Pericardium fibroblast (primary cell): ENCODE measurements around the gene ST6GALNAC4. TPM values are rescaled to one million over a fixed set of nuclear protein-coding genes. Genes with fewer than 3 reads are reported as not detected.

ENCODE experiments used
- total RNA-seq: library from RNA; depleted of rRNA; stranded (reverse); fragments of >200 nt; gene quantifications from 2 replicates; pipeline ENCODE4 v1.2.3, GENCODE V29; 2015

The ST6GALNAC4 gene, protein sequence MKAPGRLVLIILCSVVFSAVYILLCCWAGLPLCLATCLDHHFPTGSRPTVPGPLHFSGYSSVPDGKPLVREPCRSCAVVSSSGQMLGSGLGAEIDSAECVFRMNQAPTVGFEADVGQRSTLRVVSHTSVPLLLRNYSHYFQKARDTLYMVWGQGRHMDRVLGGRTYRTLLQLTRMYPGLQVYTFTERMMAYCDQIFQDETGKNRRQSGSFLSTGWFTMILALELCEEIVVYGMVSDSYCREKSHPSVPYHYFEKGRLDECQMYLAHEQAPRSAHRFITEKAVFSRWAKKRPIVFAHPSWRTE
- total RNA-seq = 47.5 and 59.7 TPM in 2 replicates

GRCh38 chr9:127916720-127917581, at the start of gene ST6GALNAC4:
Gene ST6GALNAC4 (minus strand): TSS chr9:127917041. CDS start chr9:127916419, 622 bp downstream.

DNA sequence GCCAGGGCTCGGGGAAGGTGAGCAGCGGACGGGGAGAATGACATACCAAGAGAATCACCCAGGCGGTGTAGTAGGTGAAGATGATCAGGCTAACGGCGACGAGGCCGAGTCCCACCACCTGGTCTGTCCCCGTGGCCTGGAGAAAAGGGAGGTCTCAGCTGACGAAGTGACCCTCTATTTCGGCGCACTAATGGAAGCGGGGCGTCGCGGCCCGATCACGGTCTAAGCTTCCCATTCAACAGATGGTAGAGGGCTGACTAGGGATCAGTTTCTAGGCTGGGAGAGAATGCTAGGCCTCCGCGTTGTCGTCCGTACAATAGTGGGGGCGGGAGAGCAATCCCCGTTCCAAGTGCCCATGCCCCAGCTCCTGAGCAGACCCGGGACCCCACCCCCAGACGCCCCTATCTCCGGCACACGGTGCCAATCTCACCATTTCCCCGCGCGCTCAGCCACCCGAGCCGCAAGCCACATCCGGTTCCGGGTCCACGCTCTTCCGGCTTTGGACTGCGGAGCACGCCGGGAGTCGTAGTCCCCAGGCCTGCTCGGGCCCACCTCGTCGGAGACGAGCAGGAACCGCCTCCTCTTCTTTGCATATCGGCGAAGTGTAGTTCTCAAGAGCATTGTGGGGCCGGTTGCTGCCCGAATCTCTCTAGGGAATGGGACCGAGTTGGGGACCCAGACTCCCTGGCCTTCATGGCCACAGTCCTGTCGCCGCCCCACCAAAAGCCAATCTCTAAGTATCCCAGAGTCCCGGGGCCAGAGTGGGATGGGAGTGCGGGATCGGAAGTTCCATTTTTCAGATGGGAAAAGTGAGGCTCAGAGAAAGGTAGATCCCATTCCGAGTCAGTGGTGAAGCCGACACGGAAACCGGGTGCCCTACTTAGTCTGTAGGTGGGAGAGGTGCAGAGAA, 20.8 kb upstream of the ST6GALNAC4 start, which contains the start of gene DPM2:
Gene DPM2, minus strand, starts transcription at position 467 of the 910 bp plus-strand sequence. Its CDS starts 34 bp downstream, at position 433.

DNA sequence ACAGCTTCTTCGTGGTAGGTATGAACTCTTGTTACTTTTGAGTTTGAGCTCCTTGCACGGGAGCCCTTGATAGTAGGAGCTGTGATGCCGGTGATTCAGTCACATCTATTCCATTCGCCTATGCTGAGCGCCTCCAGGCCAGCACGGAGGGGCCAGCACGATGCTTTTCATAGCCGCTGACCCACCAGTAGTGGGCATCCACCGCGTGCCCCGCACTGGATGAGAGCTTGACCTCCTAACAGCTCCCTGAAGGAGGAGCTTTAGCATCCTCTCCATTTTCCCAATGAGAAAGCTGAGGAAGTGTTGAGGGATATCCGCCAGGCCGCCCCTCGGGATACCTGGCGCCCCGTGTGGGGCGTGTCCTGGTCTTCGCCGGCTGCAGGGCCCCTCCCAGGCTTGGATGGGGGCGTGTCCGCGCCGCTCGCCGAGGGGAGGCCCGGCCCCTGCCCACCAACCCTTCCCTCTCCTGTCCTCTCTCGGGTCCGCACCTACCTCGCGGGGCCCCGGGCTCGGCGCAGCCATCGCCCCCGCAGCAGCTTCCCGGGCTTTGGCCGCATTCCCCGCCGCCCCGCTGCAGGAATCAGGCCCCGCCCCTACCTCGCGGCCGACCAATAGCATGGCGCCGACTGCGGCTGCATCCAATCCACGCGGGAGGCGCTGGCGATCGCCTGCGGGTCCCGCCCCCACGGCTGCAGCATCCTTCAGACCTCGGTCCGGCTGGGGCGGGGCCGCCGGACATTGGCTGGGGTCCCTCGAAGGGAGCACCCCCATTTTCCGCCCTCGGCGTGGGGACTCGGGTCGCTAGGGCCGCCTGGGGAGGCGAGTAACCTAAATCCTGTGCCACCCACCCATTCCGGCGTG, 13.6 kb upstream of the ST6GALNAC4 start, which contains the start of gene PIP5KL1:
Gene PIP5KL1, minus strand, starts transcription at position 547 of the 861 bp plus-strand sequence. Its CDS starts 25 bp downstream, at position 522.

GRCh38 chr9:127899128-127899943, 17.5 kb downstream of the ST6GALNAC4 start, which contains the start of gene ST6GALNAC6:
Gene ST6GALNAC6 (minus strand): TSS chr9:127899603. CDS start chr9:127897981, 1,622 bp downstream.

DNA sequence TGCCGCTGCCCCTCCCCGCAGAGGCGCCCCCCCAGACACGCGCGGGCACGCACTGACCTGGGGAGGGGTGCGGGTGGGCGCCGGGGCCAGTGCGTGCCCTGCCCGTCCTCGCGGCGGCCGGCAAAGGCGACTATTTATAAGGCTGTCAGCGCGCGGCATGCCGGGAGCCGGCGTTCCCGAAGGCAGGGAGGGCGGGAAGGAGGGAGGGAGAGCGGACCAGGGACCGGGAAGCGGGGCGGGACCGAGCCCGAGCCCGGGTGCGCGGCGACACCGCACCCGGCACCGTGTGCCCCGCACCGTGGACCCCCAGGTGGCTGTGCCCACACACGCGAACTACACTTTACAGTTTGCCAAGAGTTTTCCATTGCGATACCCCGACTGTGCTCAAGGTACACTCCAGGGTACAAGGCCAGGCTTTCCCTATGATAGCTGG, 39.3 kb downstream of the ST6GALNAC4 start, which contains the start of gene AK1:
Gene AK1, minus strand, starts transcription at position 110 of the 433 bp plus-strand sequence. CDS start 3,058 bp downstream, outside the sequence.

Other genes with a start within 250 kb of the ST6GALNAC4 start
- gene CFAP157, start 210.1 kb downstream of the ST6GALNAC4 start, total RNA-seq = 0.51 TPM in 1 of 2 replicates, not detected in the other
- 12.0 and 22.5 TPM in 2 replicates for gene PTRH1, start 201.4 kb downstream of the ST6GALNAC4 start, total RNA-seq
- not detected in 2 replicates for gene TTC16, start 201.0 kb downstream of the ST6GALNAC4 start, total RNA-seq
- gene TOR2A, start 181.7 kb downstream of the ST6GALNAC4 start, total RNA-seq = 13.4 and 19.6 TPM in 2 replicates
- gene SH2D3C, start 138.4 kb downstream of the ST6GALNAC4 start, total RNA-seq = 0.23 and 0.94 TPM in 2 replicates
- 19.6 and 46.1 TPM in 2 replicates for gene CDK9, start 131.0 kb downstream of the ST6GALNAC4 start, total RNA-seq
- 55.2 and 63.8 TPM in 2 replicates for gene FPGS, start 114.2 kb downstream of the ST6GALNAC4 start, total RNA-seq
- gene ENG, start 62.4 kb downstream of the ST6GALNAC4 start, total RNA-seq = 74.1 and 186 TPM in 2 replicates
- gene AK1, start 39.4 kb downstream of the ST6GALNAC4 start, total RNA-seq = 46.2 and 90.9 TPM in 2 replicates
- 83.8 and 100 TPM in 2 replicates for gene ST6GALNAC6, start 17.4 kb downstream of the ST6GALNAC4 start, total RNA-seq
- gene PIP5KL1, start 13.7 kb upstream of the ST6GALNAC4 start, total RNA-seq = 7.9 and 8.9 TPM in 2 replicates
- gene DPM2, start 20.8 kb upstream of the ST6GALNAC4 start, total RNA-seq = 15.5 and 21.0 TPM in 2 replicates
- 12.5 and 14.1 TPM in 2 replicates for gene EEIG1, start 63.9 kb upstream of the ST6GALNAC4 start, total RNA-seq
- gene NAIF1, start 150.3 kb upstream of the ST6GALNAC4 start, total RNA-seq = 8.7 and 10.9 TPM in 2 replicates
- gene SLC25A25, start 151.2 kb upstream of the ST6GALNAC4 start, total RNA-seq = 13.7 and 16.2 TPM in 2 replicates
- 55.7 and 63.9 TPM in 2 replicates for gene PTGES2, start 210.7 kb upstream of the ST6GALNAC4 start, total RNA-seq
- gene LCN2, start 232.4 kb upstream of the ST6GALNAC4 start, total RNA-seq = 0.23 TPM in 1 of 2 replicates, not detected in the other
- gene BBLN, start 243.2 kb upstream of the ST6GALNAC4 start, total RNA-seq = 251 and 261 TPM in 2 replicates